Neural cell (in vitro differentiated cells): Measurements from ENCODE around the gene SSBP3. TPM values are rescaled to one million over a fixed set of nuclear protein-coding genes. Genes with fewer than 3 reads are reported as not detected.

Experiments used
- H2AFZ ChIP-seq: fragments of 200-600, 300-800 bp; sonication (generic), shearing (Covaris generic); 2 replicates; pipeline ENCODE4 v1.6.0; 2014; ENCODE audit warnings: low read depth, mild to moderate bottlenecking, antibody characterized with exemption, low read length, moderate library complexity
- H3F3A ChIP-seq: fragments of 200-600 bp; shearing (Covaris generic); 2 replicates; pipeline ENCODE4 v1.6.1; 2016; ENCODE audit warnings: mild to moderate bottlenecking, moderate library complexity, mixed read lengths, antibody characterized with exemption, low read length; ENCODE audit not compliant: insufficient read depth, poor library complexity, severe bottlenecking
- H3K27ac ChIP-seq: fragments of 200-600, 300-800 bp; sonication (generic), shearing (Covaris generic); 2 replicates; pipeline ENCODE4 v1.5.1; 2014; ENCODE audit warnings: mild to moderate bottlenecking, low read length, moderate library complexity
- H3K27me3 ChIP-seq: fragments of 300-800, 200-600 bp; sonication (generic), shearing (Covaris generic); 2 replicates; pipeline ENCODE4 v1.6.0; 2014; ENCODE audit warnings: mild to moderate bottlenecking, low read depth, low read length, moderate library complexity; ENCODE audit not compliant: insufficient read depth
- H3K36me3 ChIP-seq: fragments of 300-800, 200-600 bp; sonication (generic), shearing (Covaris generic); 2 replicates; pipeline ENCODE4 v1.5.1; 2014; ENCODE audit warnings: mild to moderate bottlenecking, antibody characterized with exemption, low read length, moderate library complexity; ENCODE audit not compliant: insufficient read depth
- H3K4me2 ChIP-seq: fragments of 300-800, 200-600 bp; sonication (generic), shearing (Covaris generic); 2 replicates; pipeline ENCODE4 v1.6.0; 2014; ENCODE audit warnings: mild to moderate bottlenecking, low read length
- H3K4me3 ChIP-seq: fragments of 300-800, 200-600 bp; sonication (generic), shearing (Covaris generic); 2 replicates; pipeline ENCODE4 v1.5.1; 2014; ENCODE audit warnings: mild to moderate bottlenecking, low read length, moderate library complexity
- H3K79me2 ChIP-seq: fragments of 200-600 bp; shearing (Covaris generic); replicated peaks from 2 replicates; pipeline ENCODE4 v1.6.0; 2014; ENCODE audit warnings: mild to moderate bottlenecking, low read length, moderate library complexity; ENCODE audit not compliant: insufficient read depth
- H3K9ac ChIP-seq: fragments of 300-800, 200-600 bp; sonication (generic), shearing (Covaris generic); 2 replicates; pipeline ENCODE4 v1.6.1; 2016; ENCODE audit warnings: mild to moderate bottlenecking, low read length, mixed read lengths
- H3K9me2 ChIP-seq: fragments of 200-600 bp; shearing (Covaris generic); 2 replicates; pipeline ENCODE4 v1.6.1; 2016; ENCODE audit warnings: mild to moderate bottlenecking, low read length, mixed read lengths; ENCODE audit not compliant: insufficient read depth
- H3K9me3 ChIP-seq: fragments of 200-600, 300-800 bp; sonication (generic), shearing (Covaris generic); 2 replicates; pipeline ENCODE4 v1.6.1; 2016; ENCODE audit warnings: mild to moderate bottlenecking, mixed run types, low read length, moderate library complexity, mixed read lengths
- H4K20me1 ChIP-seq: fragments of 200-600 bp; shearing (Covaris generic); 2 replicates; pipeline ENCODE4 v1.6.1; 2016; ENCODE audit warnings: mild to moderate bottlenecking, mixed run types; ENCODE audit not compliant: insufficient read depth
- EP300 ChIP-seq: fragments of 450-650 bp; conservative IDR thresholded peaks from 2 replicates; pipeline ENCODE4 v1.6.1; 2014; ENCODE audit warnings: antibody characterized with exemption, mild to moderate bottlenecking, moderate library complexity; ENCODE audit not compliant: poor library complexity, severe bottlenecking
- EZH2 ChIP-seq: fragments of 200-600, 300-800 bp; shearing (Covaris generic), sonication (generic); IDR thresholded peaks from 2 replicates; pipeline ENCODE4 v1.6.1; 2014; ENCODE audit warnings: antibody characterized with exemption, low read length, borderline replicate concordance, mild to moderate bottlenecking; ENCODE audit not compliant: insufficient read depth, poor library complexity, severe bottlenecking
- MXI1 ChIP-seq: fragments of 450-650 bp; conservative IDR thresholded peaks from 2 replicates; pipeline ENCODE4 v1.6.1; 2014; ENCODE audit warnings: antibody characterized with exemption, mild to moderate bottlenecking; ENCODE audit not compliant: poor library complexity, severe bottlenecking
- POLR2AphosphoS5 ChIP-seq: IDR thresholded peaks from 2 replicates; pipeline ENCODE4 v1.6.1; 2012
- RAD21 ChIP-seq: fragments of 450-650 bp; conservative IDR thresholded peaks from 2 replicates; pipeline ENCODE4 v1.6.1; 2014; ENCODE audit warnings: antibody characterized with exemption, mild to moderate bottlenecking, moderate library complexity
- SMC3 ChIP-seq: fragments of 450-650 bp; conservative IDR thresholded peaks from 2 replicates; pipeline ENCODE4 v1.6.1; 2014; ENCODE audit warnings: antibody characterized with exemption, mild to moderate bottlenecking, moderate library complexity; ENCODE audit not compliant: poor library complexity
- TAF1 ChIP-seq: IDR thresholded peaks from 2 replicates; pipeline ENCODE4 v1.6.1; 2012; ENCODE audit warnings: low read depth
- polyA plus RNA-seq: library from polyadenylated mRNA; depleted of rRNA; stranded (reverse); fragments of >200 nt; gene quantifications from 2 replicates; pipeline ENCODE4 v1.2.3, GENCODE V29; 2014
- TF ChIP-seq, protein P1 (sequence below): fragments of 450-650 bp; IDR thresholded peaks from 2 replicates; pipeline ENCODE4 v1.5.1; 2014; ENCODE audit warnings: antibody characterized with exemption, mild to moderate bottlenecking, moderate library complexity; ENCODE audit not compliant: poor library complexity, severe bottlenecking
- TF ChIP-seq, protein P2 (sequence below): IDR thresholded peaks from 2 replicates; pipeline ENCODE4 v1.6.1; 2012; ENCODE audit warnings: borderline replicate concordance

Gene SSBP3
- polyA plus RNA-seq, 1 donor from 2014 or later: 77.4 TPM

DNA sequence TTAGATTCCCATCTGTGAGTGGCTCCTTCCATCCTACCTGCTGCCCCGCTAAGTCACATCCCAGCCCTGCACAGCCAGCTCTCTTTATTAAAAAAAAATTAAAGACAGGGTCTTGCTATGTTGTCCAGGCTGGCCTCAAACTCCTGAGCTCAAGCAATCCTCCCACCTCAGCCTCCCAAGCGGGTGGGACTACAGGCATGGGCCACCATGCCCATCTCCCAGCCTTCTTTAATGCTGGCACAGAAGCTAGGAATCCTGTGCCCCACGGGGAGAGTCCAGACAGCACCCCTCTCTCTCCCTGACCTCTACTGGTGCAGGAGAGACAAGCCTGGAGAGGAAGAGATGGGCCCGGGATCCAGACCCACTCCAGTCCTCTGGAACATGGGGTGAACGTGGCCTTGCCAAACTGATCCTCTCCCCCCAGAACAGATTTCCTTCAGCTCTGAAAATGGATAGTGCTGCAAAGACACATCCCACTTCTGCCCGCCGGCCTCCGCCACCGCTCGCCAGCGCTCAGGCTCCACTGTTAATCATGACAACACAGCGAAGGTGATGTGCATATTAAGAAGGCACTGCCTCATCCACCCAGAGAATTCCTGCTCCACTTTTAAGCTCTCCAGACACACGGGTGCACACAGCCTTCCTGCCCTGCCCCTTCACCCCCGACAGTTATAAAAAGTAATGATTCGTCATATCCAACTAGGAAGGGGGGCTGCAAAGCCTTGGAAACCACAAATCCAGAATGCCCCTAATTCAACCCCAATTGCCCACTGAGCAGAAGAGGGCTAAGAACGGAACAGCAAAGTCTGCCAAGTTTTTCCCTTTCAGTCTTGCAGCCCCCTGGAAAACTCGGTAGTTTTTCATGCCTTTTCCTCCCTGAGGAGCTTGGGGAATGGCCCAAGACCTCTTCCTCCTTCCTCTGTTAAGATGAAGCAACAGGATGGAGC, 138.1 kb downstream of the SSBP3 start:
- Histone ChIP-seq H3K4me3 (no peak overlapping the region), H3K27me3 (no peaks in the 10 kb centered on the region), H3K9me3 (no peaks in the 10 kb centered on the region), H2AFZ (no peak overlapping the region), H3K27ac (no peak overlapping the region), H3K4me2 (no peak overlapping the region), H3K79me2 (peaks cover 58% of the 10 kb centered on the region), H3K9me2 (no peaks in the 10 kb centered on the region), H3F3A (no peaks in the 10 kb centered on the region), H4K20me1 (peaks cover 5% of the 10 kb centered on the region), H3K36me3 (no peaks in the 10 kb centered on the region), H3K9ac (no peak overlapping the region)
- no peak for TF ChIP-seq SMC3
- TF ChIP-seq, protein P1, sequence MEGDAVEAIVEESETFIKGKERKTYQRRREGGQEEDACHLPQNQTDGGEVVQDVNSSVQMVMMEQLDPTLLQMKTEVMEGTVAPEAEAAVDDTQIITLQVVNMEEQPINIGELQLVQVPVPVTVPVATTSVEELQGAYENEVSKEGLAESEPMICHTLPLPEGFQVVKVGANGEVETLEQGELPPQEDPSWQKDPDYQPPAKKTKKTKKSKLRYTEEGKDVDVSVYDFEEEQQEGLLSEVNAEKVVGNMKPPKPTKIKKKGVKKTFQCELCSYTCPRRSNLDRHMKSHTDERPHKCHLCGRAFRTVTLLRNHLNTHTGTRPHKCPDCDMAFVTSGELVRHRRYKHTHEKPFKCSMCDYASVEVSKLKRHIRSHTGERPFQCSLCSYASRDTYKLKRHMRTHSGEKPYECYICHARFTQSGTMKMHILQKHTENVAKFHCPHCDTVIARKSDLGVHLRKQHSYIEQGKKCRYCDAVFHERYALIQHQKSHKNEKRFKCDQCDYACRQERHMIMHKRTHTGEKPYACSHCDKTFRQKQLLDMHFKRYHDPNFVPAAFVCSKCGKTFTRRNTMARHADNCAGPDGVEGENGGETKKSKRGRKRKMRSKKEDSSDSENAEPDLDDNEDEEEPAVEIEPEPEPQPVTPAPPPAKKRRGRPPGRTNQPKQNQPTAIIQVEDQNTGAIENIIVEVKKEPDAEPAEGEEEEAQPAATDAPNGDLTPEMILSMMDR: no peak
- TF ChIP-seq MXI1: no peak
- no peak for TF ChIP-seq EP300
- TF ChIP-seq, protein P2, sequence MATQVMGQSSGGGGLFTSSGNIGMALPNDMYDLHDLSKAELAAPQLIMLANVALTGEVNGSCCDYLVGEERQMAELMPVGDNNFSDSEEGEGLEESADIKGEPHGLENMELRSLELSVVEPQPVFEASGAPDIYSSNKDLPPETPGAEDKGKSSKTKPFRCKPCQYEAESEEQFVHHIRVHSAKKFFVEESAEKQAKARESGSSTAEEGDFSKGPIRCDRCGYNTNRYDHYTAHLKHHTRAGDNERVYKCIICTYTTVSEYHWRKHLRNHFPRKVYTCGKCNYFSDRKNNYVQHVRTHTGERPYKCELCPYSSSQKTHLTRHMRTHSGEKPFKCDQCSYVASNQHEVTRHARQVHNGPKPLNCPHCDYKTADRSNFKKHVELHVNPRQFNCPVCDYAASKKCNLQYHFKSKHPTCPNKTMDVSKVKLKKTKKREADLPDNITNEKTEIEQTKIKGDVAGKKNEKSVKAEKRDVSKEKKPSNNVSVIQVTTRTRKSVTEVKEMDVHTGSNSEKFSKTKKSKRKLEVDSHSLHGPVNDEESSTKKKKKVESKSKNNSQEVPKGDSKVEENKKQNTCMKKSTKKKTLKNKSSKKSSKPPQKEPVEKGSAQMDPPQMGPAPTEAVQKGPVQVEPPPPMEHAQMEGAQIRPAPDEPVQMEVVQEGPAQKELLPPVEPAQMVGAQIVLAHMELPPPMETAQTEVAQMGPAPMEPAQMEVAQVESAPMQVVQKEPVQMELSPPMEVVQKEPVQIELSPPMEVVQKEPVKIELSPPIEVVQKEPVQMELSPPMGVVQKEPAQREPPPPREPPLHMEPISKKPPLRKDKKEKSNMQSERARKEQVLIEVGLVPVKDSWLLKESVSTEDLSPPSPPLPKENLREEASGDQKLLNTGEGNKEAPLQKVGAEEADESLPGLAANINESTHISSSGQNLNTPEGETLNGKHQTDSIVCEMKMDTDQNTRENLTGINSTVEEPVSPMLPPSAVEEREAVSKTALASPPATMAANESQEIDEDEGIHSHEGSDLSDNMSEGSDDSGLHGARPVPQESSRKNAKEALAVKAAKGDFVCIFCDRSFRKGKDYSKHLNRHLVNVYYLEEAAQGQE: no peak
- no peak for TF ChIP-seq RAD21
- no peak for TF ChIP-seq POLR2AphosphoS5
- TF ChIP-seq EZH2: no peak
- no peak for TF ChIP-seq TAF1

DNA sequence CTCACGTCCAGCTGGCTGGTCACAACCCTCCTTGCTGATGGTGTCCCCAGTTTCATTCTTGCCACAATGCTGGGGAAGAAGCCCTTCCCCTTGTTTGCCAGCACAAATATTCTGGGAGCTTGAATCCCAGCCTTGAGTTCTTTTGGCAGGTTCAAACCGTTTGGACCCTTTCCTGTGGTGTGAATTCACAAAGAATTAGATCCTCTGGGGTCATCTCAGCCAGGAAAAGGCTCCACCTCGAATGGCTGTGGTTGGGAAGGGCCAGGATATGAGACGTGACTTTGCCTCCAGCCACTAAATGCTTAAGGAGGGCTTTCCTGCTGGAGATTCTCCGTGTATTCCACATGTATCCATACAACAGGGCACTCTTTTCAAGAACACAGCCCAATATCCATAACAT, 139.3 kb downstream of the SSBP3 start:
- Histone ChIP-seq H2AFZ (no peak overlapping the region), H3K4me3 (no peak overlapping the region), H3K27me3 (no peaks in the 10 kb centered on the region), H3K4me2 (no peak overlapping the region), H3K79me2 (peaks cover 63% of the 10 kb centered on the region), H3F3A (no peaks in the 10 kb centered on the region), H3K27ac (no peak overlapping the region), H3K36me3 (no peaks in the 10 kb centered on the region), H4K20me1 (peaks cover 4% of the 10 kb centered on the region), H3K9me2 (no peaks in the 10 kb centered on the region), H3K9ac (no peak overlapping the region), H3K9me3 (no peaks in the 10 kb centered on the region)
- no peak for TF ChIP-seq RAD21
- TF ChIP-seq SMC3: no peak
- no peak for TF ChIP-seq TAF1
- TF ChIP-seq POLR2AphosphoS5: no peak
- TF ChIP-seq, protein P1: no peak
- TF ChIP-seq EZH2: no peak
- no peak for TF ChIP-seq EP300
- TF ChIP-seq MXI1: no peak
- TF ChIP-seq, protein P2: no peak
